Endometrium (tissue), 2 donors: Measurements from ENCODE around the gene NRXN3.

ENCODE experiments used
- FAIRE-seq: peaks from 2 replicates; lab custom pipeline; 2012; peaks lifted over from hg19 to GRCh38; lab: Jason Lieb, UNC
- donor health status: control.
- donor health status: control.

Gene NRXN3

DNA sequence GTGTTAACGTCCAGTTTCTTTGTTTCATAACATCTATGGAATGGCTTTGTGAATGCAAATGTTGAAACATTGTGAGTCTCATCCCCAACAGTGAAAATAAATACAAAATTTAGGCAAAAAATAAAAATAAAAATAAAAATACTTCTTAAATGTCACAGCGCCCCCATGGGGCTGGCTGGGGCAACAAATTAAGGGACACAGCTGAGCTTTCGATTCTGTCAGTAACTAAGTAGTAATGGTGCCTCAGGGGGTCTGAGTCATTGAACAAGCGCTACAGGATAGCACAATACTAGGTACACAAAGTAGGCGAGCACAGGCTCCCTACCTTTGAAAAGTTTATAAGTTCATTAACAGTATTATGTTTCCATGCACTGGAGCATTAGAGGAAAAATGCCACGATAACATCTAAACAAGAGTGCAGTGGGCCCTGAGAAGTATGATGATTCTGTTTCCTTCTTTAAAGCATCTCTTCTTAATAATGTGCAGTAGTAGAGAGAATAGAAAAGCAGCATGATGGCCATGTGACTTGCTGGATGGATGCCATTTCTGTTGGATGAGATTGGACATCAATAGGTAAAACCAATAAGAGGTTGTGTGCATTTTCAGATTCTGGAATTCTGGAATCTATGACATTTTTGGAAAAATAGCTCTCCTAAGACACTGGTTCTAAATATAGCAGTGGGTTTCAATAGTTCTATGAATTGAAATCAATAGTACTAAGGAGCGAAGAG lies 1374.0 kb downstream of the NRXN3 start:
- no peak for FAIRE-seq

DNA sequence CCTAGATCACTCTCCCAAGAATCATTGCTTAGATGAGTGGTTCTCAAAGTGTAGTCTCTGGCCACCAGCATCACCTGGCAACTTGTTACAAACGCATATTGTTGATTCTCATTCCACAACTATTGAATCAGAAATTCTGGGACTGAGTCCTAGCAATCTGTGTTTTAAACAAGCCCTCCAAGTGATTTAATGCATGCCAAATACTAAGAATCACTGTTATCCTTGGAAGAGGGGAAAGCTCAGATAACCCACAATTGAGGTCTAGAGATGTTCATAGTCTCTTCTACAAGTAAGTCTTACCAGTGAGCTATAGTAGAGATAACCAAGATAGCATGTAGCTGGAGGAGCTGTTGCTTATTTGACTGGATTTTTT lies 1374.5 kb downstream of the NRXN3 start:
- FAIRE-seq: no peak

DNA sequence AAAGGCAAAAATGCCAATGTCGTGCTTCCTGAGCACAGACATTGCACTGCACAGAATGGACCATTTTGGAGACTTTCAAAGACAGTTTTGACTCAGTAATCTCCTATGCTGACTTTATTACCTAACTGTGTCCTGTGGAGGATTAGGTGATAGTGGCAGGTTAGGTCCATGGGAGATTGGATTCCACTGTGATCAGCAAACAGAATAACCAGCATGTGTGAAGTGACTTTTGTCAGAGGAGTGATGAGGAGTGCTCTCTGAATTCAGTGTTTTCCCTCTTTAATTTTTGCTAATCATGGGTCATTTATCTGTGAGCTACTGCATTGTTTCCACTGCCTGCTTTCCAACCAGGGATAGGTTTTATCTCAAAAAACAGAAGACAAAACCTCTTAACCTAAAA lies 1378.7 kb downstream of the NRXN3 start:
- FAIRE-seq: no peak

DNA sequence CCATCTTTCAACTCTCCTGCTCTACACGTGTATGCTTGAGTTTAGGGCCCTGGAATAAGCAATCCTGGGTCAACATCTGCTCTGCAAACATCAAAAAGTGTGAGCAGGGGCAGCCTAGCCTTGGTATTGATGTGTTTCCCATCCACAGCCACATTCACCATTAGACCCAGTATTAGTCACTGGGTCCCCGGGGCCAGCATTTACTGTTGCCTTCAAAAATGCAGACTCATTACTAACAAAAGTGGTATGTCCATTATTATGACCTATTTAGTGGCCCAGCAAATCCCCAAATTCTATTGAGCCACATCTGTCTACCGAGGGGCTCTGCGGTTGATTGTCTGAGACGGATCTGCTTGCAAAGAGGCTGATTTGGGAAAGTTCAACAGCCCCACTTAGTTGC lies 1379.3 kb downstream of the NRXN3 start:
- no peak for FAIRE-seq

DNA sequence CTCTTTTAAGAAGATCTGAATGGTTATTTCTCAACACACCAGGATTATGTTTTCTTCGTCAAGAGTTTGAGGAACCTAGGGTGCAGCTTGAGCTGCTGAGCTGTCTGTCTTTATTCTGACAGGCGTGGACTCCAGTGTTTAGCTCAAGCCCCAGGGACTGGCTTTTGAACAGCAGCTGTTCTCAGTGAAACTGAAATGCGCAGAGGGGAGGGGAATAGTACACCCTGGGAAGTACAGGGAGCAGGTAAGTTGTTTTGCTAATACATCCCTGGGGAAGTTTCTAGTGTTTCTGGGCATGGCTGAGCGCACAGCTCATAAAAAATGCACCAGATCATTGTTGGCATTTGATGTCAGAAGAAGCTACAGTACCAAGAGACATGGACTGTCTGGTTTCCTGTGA lies 1381.3 kb downstream of the NRXN3 start:
- no peak for FAIRE-seq

DNA sequence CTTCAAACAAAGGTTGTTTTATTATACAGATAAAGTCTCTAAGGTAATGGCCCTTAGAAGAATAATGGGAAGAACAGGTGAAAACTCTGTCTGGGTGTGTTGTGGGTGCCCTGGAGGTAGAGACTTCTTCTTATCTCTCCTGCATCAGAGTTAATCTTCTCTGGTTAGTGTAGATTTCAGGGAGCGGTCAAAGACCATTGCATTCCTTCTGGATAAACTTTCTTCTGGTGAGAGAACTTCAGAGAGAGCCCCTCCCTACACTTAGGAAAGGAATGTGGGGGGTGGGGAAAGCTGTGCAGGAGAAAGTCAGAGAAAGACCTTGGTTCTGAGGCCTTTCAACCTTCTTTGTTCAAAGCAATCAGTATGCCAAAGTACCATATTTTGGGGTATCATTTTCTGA lies 1382.6 kb downstream of the NRXN3 start:
- no peak for FAIRE-seq

DNA sequence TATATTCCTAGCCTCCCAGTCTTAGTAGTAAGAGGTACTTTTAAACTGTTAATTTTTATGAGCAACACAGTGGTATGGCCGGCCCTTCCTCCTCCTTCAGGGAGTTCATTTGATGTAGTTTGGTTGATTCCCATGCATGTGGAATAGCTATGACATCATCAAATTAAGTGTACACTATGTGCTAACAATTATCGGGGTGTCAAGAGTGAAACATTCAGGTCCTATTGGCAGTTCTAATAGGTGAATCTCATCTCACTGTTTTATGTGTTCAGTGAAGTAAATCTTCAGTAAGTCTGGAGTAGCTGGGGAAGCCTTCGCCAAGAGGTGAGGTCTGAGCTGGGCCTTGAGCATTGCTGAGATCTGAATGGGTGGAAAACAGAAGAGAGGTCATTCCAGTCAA lies 1384.6 kb downstream of the NRXN3 start:
- no peak for FAIRE-seq

DNA sequence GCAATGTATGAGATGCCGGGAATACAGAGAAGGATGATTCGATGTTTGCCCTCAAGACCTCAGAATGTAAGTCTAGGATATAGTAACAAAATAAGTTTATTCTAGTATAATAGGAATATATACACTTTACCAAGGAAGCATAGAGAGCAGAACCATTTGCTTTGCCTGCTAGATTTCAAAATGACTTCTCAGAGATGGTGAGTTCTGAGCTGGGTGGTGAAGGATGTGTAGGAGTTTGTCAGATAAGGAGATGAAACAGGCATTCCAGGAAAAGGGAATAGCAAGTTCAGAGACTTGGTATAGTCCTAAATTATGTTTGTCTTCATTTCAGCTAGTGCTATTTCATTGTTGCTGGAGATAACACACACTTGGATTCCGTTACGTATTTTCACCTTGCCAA lies 1385.3 kb downstream of the NRXN3 start:
- no peak for FAIRE-seq

DNA sequence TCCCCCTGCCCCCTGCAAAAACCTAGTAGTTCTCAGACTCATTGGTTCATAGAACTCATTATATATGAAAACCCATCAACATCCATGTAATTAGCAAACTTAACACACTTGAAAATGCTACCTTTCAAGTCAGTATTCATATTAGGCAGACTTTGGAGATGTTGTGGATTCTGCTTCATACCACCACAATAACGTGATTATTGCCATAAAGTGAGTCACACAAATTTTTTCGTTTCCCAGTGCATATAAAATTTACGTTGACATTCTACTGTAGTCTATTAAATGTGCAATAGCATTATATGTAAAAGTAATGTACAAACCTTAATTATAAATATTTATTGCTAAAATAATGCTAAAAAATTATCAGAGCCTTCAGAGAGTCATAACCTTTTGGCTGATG lies 1387.1 kb downstream of the NRXN3 start:
- FAIRE-seq: no peak

DNA sequence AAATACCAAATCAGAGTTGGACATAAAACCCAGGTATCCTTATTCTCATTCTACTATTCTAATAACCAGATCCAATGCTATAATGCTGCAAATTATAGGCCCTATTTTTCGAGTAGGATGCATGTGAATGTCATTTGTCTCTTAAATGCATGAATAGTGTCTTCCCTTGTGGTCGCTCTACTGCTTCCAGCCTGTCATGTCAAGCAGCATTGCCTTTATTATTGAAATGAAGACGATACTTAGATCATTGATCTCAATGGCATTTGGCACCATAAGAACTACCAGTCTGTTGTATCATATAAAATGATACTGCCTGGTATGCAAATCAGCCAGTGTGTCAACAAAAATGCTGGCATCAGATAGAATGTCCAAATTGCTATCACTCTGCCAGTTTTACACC lies 1392.0 kb downstream of the NRXN3 start:
- no peak for FAIRE-seq

DNA sequence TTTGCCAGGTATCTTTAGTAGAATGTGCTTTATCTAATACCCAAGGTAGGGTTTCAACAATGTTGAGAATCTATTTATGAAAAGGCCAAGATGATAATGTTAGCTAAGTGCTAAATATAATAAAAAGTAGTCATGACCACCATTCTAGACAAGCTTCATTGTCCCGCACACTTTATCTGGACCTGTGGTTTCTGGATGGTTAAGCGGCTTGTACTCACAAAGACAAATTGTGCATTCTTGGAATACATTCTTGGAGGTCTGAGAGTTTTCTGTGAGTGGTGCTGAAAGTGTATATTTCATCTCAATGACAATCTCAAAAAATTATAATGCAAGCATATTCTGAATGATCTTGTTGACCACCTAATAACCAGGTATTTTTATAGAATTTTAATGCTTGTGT lies 1394.2 kb downstream of the NRXN3 start:
- no peak for FAIRE-seq

DNA sequence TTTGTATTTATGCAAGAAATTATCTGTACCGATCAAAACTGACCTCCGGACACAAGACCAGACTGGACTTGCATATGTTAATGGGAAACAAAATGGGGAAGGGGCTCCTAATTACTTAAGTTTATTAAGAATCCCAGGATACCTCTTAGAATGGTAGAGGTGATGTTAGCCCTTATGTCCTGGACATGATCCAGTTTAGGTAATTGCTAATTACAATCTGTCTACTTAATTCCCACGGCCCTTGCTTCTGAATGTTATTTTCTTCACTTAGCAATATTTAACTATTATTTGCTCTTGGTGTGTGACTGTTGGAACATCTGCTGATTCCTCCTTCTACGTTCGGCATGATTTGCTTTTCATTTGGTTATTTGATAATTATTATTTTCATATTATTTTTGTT lies 1397.1 kb downstream of the NRXN3 start:
- FAIRE-seq: no peak

DNA sequence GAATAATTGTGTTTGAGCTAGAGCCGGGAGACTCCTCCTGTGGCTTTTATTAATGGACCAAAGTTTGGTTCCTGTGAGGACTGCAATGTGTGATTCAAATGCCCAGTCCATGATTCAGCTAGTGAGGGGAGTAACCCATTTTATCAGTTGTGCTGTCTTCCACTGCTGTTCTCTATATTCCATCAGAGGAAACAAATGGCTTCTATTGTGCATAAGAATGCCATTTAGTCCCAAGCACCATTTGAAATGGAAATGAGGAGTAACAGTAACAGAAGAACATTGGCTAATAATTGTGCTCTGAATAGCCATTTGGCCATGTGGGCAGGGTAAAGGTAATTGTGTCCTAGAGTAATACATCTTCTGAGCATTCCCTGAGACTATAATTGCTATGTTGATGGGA lies 1398.4 kb downstream of the NRXN3 start:
- FAIRE-seq: no peak

DNA sequence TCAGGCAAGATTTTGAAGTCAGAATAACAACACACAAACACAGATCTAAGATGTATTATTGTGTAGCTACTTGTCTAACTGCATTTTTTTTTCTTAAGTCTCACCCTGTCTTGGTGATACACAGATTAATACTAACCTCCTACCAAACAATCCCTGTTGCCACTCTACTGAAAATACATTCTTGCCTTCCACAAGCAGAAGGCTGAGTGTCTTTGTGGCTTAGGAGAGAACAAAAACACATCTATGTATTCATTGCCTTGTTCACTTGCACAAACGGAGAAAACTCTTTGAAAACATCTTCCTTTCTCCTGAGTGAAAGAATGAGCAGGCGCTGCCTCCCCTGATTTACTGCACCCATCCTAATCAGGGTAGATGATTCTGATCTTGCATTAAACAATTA lies 1398.9 kb downstream of the NRXN3 start:
- FAIRE-seq: no peak

DNA sequence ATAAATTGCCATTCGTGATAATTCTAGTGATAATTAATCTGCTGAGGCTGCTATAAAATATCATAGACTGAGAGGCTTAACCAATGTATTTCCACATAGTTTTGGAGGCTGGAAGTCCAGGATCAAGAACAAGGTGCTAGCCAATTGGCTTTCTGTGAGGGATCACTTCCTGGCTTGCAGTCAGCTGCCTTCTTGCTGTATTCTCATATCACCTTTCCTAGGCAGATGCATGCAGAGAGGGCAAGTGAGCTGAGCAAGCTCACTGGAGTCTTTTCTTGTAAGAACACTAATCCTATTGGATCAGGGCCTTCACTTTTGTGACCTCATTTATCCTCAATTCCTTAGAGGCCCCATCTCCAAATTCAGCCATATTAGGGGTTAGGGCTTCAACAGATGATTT lies 1400.5 kb downstream of the NRXN3 start:
- no peak for FAIRE-seq

DNA sequence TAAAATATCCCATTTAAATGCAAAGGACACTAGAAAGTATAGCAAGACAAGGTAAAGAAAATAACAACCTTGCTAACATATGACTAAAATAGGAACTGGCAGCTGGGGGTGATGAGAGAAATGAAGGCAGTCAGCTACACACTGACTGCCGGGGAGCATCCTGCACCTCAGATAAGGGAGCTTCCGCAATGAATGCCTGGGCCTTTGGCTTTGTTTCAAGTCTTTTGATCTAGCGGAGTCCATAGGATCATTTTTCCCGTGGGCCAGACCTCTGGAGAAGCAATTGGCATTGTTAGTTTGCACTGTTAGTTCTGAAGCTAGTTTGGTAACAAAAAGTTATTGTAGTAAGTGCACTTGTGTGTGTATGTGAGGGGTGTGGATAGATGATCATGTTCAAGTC lies 1401.2 kb downstream of the NRXN3 start:
- FAIRE-seq: no peak

DNA sequence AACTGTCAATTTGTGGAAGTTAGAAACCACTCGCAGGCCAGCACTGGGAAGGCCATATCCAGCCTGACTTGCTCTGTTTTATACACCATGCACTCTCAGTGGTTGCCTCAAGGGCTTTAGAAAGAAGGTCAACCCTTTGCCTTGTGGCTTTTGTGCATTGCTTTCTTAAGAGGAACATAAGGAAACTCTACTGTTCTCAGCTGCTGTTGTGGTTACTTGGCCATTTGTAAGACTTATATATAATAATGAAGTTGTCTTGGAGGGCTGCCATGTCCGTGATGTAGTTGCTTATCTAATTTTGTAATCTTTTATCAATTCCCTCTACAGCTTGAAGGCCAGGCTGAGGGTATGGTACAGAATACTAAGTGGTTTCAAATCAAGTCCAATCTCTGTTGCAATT lies 1403.3 kb downstream of the NRXN3 start:
- no peak for FAIRE-seq

DNA sequence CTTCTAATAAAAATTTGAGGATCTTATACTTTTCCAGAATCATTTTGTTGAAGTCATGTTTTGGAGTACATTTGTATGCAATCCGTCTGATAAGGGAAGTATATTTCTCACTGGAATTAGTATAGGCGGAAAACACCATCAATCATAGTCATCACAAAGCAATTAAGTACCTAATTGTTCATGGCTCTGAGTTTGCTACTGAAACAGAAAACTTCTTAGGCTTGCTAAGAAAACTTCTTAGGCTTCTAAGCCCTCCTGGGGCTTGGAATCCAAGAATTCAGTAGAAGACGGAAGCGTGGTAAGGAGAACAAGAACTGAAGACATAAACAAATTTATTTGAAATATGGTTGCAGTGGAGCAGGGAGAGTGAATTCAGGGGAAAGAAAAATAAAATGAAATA lies 1404.9 kb downstream of the NRXN3 start:
- FAIRE-seq: no peak

DNA sequence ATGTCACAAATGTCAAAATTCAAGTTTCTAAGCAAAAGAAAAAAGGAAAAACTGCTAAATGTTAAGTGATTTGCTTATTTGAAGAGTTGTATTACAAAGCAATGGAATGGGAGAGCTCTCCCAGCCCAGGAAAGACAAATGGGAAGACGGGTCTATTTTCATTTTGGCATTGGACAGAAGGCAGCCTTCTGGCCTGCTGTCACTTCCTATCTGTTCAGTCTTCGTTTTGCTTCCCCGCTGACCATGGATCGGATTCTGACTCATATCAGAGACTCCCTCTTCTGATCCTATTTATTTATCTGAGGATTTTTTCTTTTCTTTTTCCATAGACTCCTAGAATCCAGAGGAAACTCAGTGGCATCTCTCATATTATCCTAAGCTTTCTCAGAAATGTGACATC lies 1406.3 kb downstream of the NRXN3 start:
- no peak for FAIRE-seq

DNA sequence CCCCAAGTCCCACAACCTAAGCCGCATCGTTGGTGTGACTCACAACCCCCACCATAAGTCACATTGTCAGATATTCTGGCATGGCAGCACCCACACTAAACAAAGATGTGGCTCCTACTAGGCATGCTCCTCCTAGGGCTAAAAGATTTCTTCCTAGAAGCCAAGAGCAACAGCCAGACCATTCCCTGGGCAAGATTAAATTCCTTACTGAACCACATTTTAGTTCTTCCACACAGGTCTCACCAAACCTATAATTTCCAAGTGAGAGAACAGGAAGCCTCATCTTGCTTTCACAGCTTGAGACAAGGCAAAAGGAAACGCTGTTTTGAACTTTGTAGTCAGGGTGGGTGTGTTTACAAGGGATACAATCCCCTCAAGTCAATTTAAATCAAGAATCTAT lies 1408.3 kb downstream of the NRXN3 start:
- no peak for FAIRE-seq

DNA sequence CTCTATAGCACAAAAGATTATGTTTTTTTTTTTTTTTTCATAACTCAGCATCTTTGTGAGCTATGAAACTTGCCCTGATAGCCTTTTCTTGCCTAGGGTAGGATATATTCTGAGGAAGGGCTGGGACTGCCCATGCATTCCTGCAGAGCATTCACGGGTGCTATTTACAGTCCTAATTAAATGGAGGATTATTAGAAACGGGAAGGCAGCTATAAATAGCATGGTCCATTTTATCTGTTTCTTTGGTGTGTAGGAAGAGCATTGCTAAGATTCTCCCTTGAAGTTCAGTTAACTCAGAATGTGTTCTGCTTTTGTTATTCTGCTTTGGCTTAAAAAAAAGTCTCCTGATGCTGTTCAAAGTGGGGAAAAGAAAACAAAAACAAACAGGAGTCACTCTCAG lies 1410.2 kb downstream of the NRXN3 start:
- FAIRE-seq: no peak

DNA sequence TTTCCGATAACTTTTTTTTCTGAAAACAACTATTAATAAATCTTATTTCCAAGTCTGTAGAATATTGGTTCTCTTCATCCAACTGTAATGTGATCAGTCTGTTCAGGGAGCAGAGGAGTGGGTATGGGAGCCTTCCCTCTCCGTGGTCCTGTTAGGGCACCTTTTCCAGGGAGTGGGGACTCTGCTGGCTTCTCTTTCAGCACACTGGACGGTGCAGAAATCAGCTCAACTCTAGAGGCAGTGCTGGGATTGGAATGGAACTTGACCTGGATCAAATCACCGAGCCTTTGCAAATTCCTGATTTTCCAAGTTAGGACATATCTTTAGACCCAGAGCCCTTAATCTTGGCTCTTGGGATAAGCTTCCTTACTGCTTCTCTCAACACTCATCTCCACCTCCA lies 1410.7 kb downstream of the NRXN3 start:
- no peak for FAIRE-seq

DNA sequence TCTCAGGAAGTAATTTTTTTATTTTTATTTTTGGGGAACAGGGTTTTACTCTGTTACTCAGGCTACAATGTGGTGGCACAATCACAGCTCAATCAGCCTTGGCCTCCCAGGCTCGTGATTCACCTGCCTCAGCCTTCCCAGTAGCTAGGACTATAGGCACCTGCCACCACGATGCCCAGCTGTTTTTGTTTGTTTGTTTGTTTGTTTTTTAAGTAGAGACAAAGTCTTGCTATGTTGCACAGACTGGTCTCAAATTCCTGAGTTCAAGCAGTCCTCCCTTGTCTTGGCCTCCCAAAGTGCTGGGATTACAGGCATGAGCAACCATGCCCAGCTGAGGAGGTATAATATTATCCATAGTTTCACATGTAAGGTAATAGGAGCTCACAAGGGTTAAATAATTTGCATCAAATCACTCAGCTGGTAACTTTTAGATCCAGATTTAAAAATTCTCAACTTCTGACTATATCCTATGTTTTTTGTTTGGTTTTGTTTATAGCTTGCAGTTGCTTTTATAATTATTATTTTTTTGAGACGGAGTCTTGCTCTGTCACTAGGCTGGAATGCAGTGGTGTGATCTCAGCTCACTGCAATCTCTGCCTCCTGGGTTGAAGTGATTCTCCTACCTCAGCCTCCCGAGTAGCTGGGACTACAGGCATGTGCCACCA lies 1411.9 kb downstream of the NRXN3 start:
- no peak for FAIRE-seq

DNA sequence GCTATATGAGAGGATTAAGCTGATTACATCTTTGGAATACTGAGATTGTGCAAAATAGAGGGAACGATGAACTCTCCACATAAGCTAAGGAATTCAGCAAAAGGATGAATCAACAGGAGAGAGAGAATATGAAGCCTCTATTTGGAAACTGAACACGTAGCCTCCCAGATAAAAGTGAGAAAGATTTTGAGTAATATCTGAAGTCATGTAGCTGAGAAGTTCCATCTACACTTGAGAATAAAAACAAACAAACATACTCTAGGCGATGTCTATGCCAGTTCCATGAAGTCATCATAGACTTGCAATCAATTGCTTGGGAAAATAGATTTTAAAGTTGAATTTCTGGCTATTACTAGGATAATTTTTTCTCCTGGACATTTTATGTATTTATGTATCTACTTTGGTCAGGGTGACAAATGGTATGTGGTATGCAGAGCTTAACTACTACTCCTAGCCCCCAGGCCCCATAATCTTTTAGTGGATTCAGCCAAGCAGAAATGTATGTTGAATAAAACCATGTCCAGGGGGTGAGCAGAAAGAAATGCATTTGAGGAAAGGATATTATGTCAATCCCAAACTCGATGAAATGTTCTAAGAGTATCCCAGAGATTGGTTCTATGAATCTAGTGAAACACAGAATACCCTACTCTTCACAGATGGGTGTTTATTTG lies 1413.7 kb downstream of the NRXN3 start:
- no peak for FAIRE-seq
